ENCODE data around the gene SMARCB1.

GRCh38 chr22:23835484-23836144, 48.8 kb downstream of the SMARCB1 start:
- TF ChIP-seq, protein P1, sequence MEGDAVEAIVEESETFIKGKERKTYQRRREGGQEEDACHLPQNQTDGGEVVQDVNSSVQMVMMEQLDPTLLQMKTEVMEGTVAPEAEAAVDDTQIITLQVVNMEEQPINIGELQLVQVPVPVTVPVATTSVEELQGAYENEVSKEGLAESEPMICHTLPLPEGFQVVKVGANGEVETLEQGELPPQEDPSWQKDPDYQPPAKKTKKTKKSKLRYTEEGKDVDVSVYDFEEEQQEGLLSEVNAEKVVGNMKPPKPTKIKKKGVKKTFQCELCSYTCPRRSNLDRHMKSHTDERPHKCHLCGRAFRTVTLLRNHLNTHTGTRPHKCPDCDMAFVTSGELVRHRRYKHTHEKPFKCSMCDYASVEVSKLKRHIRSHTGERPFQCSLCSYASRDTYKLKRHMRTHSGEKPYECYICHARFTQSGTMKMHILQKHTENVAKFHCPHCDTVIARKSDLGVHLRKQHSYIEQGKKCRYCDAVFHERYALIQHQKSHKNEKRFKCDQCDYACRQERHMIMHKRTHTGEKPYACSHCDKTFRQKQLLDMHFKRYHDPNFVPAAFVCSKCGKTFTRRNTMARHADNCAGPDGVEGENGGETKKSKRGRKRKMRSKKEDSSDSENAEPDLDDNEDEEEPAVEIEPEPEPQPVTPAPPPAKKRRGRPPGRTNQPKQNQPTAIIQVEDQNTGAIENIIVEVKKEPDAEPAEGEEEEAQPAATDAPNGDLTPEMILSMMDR (conservative IDR thresholded peaks at IDR 0.05 in 1 of 2, IDR thresholded peaks at IDR 0.05 in 1 of 2; ENCODE audit: low read depth in 1 of 2, low read length in 2 of 2), result no peak
- TF ChIP-seq EZH2 (IDR thresholded peaks at IDR 0.05; ENCODE audit: low read length, missing control alignments), result no peak

All from fibroblast of lung (primary cell).